HepG2 (cell line): ENCODE results near the gene ARL8A.

ENCODE experiments used
- CAMTA2 ChIP-seq: sonication (generic); formaldehyde crosslinking; IDR thresholded peaks from 2 replicates; pipeline ENCODE4 v1.4.0; 2020; ENCODE audit warnings: mild to moderate bottlenecking, missing genetic modification reagents, borderline replicate concordance
- GATAD2A ChIP-seq: IDR thresholded peaks from 2 replicates; pipeline ENCODE4 v1.6.1; 2016
- KAT8 ChIP-seq: IDR thresholded peaks from 2 replicates; pipeline ENCODE4 v1.6.1; 2016; ENCODE audit warnings: missing genetic modification reagents, missing compliant biosample characterization
- NR3C1 ChIP-seq: sonication (generic); formaldehyde crosslinking; IDR thresholded peaks from 2 replicates; pipeline ENCODE4 v1.4.0; 2020; ENCODE audit warnings: missing genetic modification reagents
- ZFX ChIP-seq: sonication (generic); formaldehyde crosslinking; IDR thresholded peaks from 2 replicates; pipeline ENCODE4 v1.4.0; 2020; ENCODE audit warnings: mild to moderate bottlenecking, low read depth, missing genetic modification reagents, moderate library complexity

DNA sequence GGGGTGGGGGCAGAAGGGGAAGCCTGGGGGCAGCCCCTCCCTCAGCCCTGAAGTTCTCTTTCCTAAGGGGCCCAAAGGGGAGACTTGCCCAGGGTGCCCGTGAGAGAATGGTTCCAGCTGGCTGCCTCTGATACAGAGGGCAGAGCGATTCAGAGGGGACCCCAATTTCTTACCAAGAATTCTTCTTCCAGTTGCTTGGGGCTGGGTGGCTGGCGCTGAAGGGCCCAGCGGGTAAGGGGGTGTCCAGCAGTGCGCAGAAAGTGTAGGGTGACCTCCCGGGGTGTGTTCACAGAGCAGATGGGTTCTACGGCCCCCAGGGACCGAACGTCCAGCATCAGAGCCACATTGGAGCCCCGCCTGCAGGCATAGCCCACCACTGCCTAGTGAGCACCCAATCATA is 13.4 kb upstream of the ARL8A start:
- TF ChIP-seq KAT8 (CRISPR knock-in tag) (no peak), NR3C1 (CRISPR knock-in tag) (no peak), CAMTA2 (CRISPR knock-in tag) (no peak), ZFX (CRISPR knock-in tag) (no peak), GATAD2A (CRISPR knock-in tag) (no peak)
